ENCODE data around the gene IL26.

Gene IL26

DNA sequence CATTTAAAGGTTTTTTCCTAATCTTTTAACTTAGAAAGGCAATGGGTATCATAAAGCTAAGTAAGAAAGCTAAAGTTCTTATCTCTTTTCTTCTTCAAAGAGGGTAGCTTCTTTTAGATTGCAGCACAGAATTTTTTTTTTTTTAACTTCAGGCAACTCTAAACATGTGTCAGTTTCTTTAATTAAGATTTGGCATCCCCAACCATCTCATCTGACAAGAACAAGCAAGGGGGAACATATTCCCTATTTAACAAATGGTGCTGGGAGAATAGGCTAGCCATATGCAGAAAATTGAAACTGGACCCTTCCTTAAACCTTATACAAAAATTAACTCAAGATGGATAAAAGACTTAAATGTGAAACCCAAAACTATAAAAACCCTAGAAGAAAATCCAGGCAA lies 51.8 kb downstream of the IL26 start:
- ChIA-PET POLR2A (ENCODE audit: low non-redundant PET) (no interaction called here), CTCF (interaction anchor here (0.5 to 0.9 kb wide), 3 partner anchors 15 to 312 kb away, joined by 3 to 4 read pairs (median 3); no protein-coding TSS in a partner anchor)

DNA sequence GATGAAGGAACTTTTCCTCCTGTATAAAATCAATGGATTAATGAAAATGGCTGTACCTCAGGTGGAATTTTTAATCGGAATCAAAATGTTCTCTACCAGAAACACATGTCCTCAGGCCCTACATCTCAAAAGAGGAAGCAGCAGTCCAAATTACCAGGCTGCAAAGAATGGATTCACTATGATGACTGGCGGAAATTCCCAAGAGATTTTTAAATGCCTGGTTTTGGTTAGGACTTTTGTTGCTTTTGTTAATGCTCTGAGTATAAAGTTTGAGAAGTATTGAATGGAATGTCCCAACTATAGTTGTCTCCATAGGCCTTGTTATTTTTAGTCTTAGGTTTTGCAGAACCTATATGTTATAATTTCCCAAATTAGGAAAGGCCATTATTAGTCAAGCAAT lies 54.9 kb downstream of the IL26 start:
- no peak for DNase-seq (ENCODE audit: low spot score)
- H3K27ac ChIP-seq, result no peak overlapping the region
- TF ChIP-seq, protein P1, sequence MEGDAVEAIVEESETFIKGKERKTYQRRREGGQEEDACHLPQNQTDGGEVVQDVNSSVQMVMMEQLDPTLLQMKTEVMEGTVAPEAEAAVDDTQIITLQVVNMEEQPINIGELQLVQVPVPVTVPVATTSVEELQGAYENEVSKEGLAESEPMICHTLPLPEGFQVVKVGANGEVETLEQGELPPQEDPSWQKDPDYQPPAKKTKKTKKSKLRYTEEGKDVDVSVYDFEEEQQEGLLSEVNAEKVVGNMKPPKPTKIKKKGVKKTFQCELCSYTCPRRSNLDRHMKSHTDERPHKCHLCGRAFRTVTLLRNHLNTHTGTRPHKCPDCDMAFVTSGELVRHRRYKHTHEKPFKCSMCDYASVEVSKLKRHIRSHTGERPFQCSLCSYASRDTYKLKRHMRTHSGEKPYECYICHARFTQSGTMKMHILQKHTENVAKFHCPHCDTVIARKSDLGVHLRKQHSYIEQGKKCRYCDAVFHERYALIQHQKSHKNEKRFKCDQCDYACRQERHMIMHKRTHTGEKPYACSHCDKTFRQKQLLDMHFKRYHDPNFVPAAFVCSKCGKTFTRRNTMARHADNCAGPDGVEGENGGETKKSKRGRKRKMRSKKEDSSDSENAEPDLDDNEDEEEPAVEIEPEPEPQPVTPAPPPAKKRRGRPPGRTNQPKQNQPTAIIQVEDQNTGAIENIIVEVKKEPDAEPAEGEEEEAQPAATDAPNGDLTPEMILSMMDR (conservative IDR thresholded peaks at IDR 0.05; ENCODE audit: low read depth), result no peak
- CTCF ChIA-PET, result interaction anchor here (1.2 kb wide), 1 partner anchor 13 kb away, joined by 3 read pairs; no protein-coding TSS in a partner anchor
- POLR2A ChIA-PET (ENCODE audit: low non-redundant PET), result no interaction called here

More for the DNA sequence above, 51.8 kb downstream of the IL26 start:
- no peak for DNase-seq (ENCODE audit: low spot score)
- TF ChIP-seq, protein P1 (conservative IDR thresholded peaks at IDR 0.05; ENCODE audit: low read depth), result no peak
- H3K27ac ChIP-seq, result no peak overlapping the region

DNA sequence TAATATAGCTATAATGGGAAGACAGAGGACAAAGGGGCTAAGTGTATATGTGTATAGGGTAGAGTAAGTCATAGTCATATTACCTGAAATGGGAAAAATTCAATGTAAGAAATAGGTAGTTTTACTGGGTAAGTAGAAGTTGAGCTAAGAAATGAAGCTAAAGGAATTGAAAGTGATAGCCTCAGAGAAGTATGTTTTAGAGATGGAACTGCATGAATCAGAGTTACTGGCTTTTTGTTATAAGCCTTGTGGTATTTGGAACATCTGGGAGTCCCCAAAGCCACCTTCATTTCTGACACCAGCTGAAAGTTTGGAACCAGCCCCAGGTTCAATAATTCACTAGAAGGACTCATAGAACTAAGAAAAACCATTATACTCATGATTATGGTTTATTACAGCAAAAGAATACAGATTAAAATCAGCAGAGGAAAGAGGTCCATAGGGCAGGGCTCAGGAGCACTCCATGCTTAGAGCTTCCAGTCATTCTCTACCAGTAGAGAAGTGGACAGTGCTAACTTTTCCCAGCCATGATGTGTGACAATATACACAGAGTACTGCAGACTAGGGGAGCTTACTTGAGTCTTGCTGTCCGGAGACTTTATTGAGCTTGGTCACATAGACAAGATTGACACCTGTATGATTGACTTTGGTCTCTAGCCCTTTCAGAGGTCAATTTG lies 56.3 kb downstream of the IL26 start:
- DNase-seq (ENCODE audit: low spot score), result no peak
- ChIA-PET CTCF (no interaction called here), POLR2A (ENCODE audit: low non-redundant PET) (no interaction called here)
- H3K27ac ChIP-seq, result no peak overlapping the region
- TF ChIP-seq, protein P1 (conservative IDR thresholded peaks at IDR 0.05; ENCODE audit: low read depth), result no peak

DNA sequence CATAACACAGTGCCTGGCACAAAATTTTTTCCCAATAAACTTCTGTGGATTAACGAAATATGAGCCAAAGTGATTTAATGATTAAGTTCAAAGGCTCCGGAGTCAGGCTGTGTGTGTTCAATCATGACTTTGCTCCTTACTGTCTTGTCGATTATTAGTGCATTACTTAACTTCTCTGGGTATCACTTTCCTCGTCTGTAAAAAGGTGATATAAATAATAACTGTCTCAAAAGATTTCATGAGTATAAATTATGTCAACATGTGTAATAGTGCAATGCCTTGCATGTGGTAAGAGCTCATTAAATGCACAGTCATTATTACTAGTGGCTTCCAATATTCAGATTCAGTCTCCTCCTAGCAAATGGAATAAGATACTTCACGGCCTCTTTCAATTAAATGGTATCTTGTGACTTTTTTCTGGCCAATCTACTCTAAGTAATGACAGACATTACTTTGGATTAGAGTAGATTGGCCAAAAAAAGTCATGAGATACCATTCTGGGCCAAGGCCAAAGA lies 59.2 kb downstream of the IL26 start:
- TF ChIP-seq, protein P1 (conservative IDR thresholded peaks at IDR 0.05; ENCODE audit: low read depth), result no peak
- DNase-seq (ENCODE audit: low spot score), result no peak
- ChIA-PET POLR2A (ENCODE audit: low non-redundant PET) (no interaction called here), CTCF (no interaction called here)
- H3K27ac ChIP-seq, result no peak overlapping the region

DNA sequence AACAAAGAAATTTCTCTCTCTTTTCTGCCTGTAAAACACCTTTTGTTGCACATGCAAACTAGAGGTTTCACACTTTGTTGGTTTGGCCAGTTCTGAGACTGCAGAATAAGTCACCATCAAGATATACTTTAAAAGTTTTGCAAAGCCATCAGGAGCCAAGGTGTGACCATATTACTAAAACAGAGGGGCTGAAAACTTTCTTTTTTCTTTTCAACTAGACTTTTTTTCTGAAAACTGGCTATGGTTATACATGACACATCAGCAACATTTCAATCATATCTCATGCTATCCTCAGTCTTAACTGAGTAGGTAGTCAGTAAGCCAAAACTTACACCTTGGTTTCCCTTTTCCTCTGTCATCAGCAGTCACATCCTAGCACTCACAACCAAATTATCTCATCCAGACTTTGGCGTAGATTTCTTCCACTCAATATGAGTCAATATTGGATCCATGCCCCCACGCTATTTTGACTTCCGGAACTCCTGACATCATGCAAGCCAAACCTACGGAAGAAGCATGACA lies 62.0 kb downstream of the IL26 start:
- no peak overlapping the region for H3K27ac ChIP-seq
- POLR2A ChIA-PET (ENCODE audit: low non-redundant PET), result no interaction called here
- CTCF ChIA-PET, result no interaction called here
- TF ChIP-seq, protein P1 (conservative IDR thresholded peaks at IDR 0.05; ENCODE audit: low read depth), result no peak
- DNase-seq (ENCODE audit: low spot score), result no peak

DNA sequence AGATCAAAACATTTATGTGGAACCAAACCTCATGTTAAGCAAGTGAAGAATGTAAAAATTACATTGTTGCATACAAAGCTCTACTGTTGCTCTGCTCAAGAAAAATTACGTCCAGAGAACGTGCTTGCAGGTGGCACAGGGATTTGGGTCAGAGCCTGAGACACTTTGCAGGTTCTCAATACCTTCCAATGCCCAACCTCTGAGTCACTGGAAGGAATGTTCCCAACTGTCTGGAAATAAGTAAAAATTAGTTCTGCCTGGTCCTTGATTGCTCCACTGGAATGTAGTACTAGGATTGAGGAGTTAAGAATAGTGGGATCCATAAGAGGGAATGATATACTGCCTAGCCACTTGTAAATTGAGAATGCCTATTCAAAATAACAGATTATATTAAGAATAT lies 63.2 kb downstream of the IL26 start:
- H3K27ac ChIP-seq, result no peak overlapping the region
- DNase-seq (ENCODE audit: low spot score), result peak; percentile 38
- ChIA-PET CTCF (interaction anchor here (0.6 kb wide), 1 partner anchor 122 kb away, joined by 3 read pairs; no protein-coding TSS in a partner anchor), POLR2A (ENCODE audit: low non-redundant PET) (no interaction called here)
- TF ChIP-seq, protein P1 (conservative IDR thresholded peaks at IDR 0.05; ENCODE audit: low read depth), result no peak
